Keratinocyte (primary cell): ENCODE measurements around the gene SLC17A9. TPM values are rescaled to one million over a fixed set of nuclear protein-coding genes. Genes with fewer than 3 reads are reported as not detected.

Source experiments
- DNase-seq: peaks from one replicate; pipeline ENCODE4 v3.0.0-alpha.2; 2011; ENCODE audit warnings: low read depth, missing footprints, low spot score
- FAIRE-seq: peaks from 2 replicates; lab custom pipeline; 2011; peaks lifted over from hg19 to GRCh38; lab: Jason Lieb, UNC
- H2AFZ ChIP-seq: 2 replicates; pipeline ENCODE4 v1.6.0; 2012; ENCODE audit warnings: low read length, control low read depth, inconsistent platforms; ENCODE audit not compliant: control insufficient read depth
- H3K27ac ChIP-seq: 2 replicates; pipeline ENCODE4 v1.5.1; 2011; ENCODE audit warnings: low read length; ENCODE audit not compliant: control insufficient read depth, insufficient read depth
- H3K27me3 ChIP-seq: 3 replicates; pipeline ENCODE4 v1.6.0; 2011; ENCODE audit warnings: low read length; ENCODE audit not compliant: control insufficient read depth, insufficient read depth; ENCODE audit errors: extremely low read depth
- H3K36me3 ChIP-seq, 2 experiments: 2 replicates in 1 of 2; 3 replicates in 1 of 2; pipeline ENCODE4 v1.5.1; 2011; ENCODE audit warnings: low read length in 2 of 2, mild to moderate bottlenecking in 1 of 2; ENCODE audit not compliant: control insufficient read depth in 2 of 2, insufficient read depth in 2 of 2; ENCODE audit errors: extremely low read depth in 1 of 2
- H3K4me1 ChIP-seq: 3 replicates; pipeline ENCODE4 v1.5.1; 2011; ENCODE audit warnings: low read length; ENCODE audit not compliant: control insufficient read depth, insufficient read depth; ENCODE audit errors: extremely low read depth
- H3K4me2 ChIP-seq: 3 replicates; pipeline ENCODE4 v1.6.0; 2011; ENCODE audit warnings: low read depth, low read length; ENCODE audit not compliant: control insufficient read depth, insufficient read depth; ENCODE audit errors: extremely low read depth
- H3K4me3 ChIP-seq, 3 experiments: fragments of 200-600 bp in 1 of 3; sonication (generic) in 1 of 3; 2 replicates in 2 of 3; 3 replicates in 1 of 3; pipeline ENCODE4 v1.5.1; 2011 to 2016; ENCODE audit warnings: low read length in 3 of 3, mild to moderate bottlenecking in 3 of 3, control low read depth in 2 of 3, inconsistent platforms in 1 of 3, low read depth in 1 of 3, mixed read lengths in 1 of 3, mixed run types in 1 of 3, moderate library complexity in 1 of 3; ENCODE audit not compliant: control insufficient read depth in 2 of 3, insufficient read depth in 2 of 3; ENCODE audit errors: extremely low read depth in 1 of 3
- H3K79me2 ChIP-seq: 2 replicates; pipeline ENCODE4 v1.6.0; 2012; ENCODE audit warnings: low read length; ENCODE audit not compliant: control insufficient read depth, insufficient read depth
- H3K9ac ChIP-seq: 3 replicates; pipeline ENCODE4 v1.6.0; 2011; ENCODE audit warnings: low read length; ENCODE audit not compliant: control insufficient read depth, insufficient read depth; ENCODE audit errors: extremely low read depth
- H3K9me1 ChIP-seq: 3 replicates; pipeline ENCODE4 v1.6.0; 2011; ENCODE audit warnings: low read length; ENCODE audit not compliant: control insufficient read depth, insufficient read depth; ENCODE audit errors: extremely low read depth
- H3K9me3 ChIP-seq: 2 replicates; pipeline ENCODE4 v1.5.1; 2012; ENCODE audit warnings: low read depth, low read length; ENCODE audit not compliant: control insufficient read depth
- H4K20me1 ChIP-seq: 3 replicates; pipeline ENCODE4 v1.6.0; 2011; ENCODE audit warnings: low read length; ENCODE audit not compliant: control insufficient read depth, insufficient read depth; ENCODE audit errors: extremely low read depth
- CTCF ChIP-seq, 3 experiments: IDR thresholded peaks in 1 of 3; conservative IDR thresholded peaks in 1 of 3; optimal IDR thresholded peaks in 1 of 3; 2 replicates in 2 of 3; 3 replicates in 1 of 3; pipeline versions ENCODE3 to v1.5.1; 2011; ENCODE audit warnings: low read length in 3 of 3, mild to moderate bottlenecking in 3 of 3, moderate library complexity in 2 of 3, control low read depth in 1 of 3, inconsistent platforms in 1 of 3; ENCODE audit not compliant: insufficient read depth in 2 of 3; ENCODE audit errors: extremely low read depth in 1 of 3
- EZH2 ChIP-seq: IDR thresholded peaks from one replicate; pipeline ENCODE4 v1.6.1; 2012; ENCODE audit warnings: inconsistent platforms, mild to moderate bottlenecking, low read length, moderate library complexity
- dilution Hi-C: fragments of 300-500 bp; cut with MboI; formaldehyde crosslinking; loops from one replicate; pipeline ENCODE4 v1.7.0; 2020; ENCODE audit warnings: low sequenced_read_pairs; ENCODE audit not compliant: extremely low pct_ligation_motif_present
- polyA plus RNA-seq, 5 experiments: library from polyadenylated mRNA; depleted of rRNA in 3 of 5; stranded (reverse) in 3 of 5; stranded (forward) in 1 of 5; unstranded in 1 of 5; fragments of >200 nt; gene quantifications; 1 replicate in 1 of 5; 2 replicates in 3 of 5; 3 replicates in 1 of 5; pipeline versions ENCODE4 v1.2.1 to v1.2.3, GENCODE V29; 2011 to 2012; ENCODE audit warnings: missing spikeins in 2 of 5, low read depth in 1 of 5, low replicate concordance in 1 of 5

Gene SLC17A9
- polyA plus RNA-seq, 1 donor (not counting 4 experiments of a cell fraction or from before 2014, with no cell fraction given), result not detected

GRCh38 chr20:62942456-62942855 lies 10.1 kb upstream of the SLC17A9 start:
- no peak overlapping the region for H2AFZ ChIP-seq
- H3K36me3 ChIP-seq, result peaks cover 31 to 47% of the 10 kb centered on the region in 2 experiments
- H3K4me2 ChIP-seq, result no peak overlapping the region
- TF ChIP-seq CTCF (optimal IDR thresholded peaks at IDR 0.05 in 1 of 3, IDR thresholded peaks at IDR 0.05 in 1 of 3, conservative IDR thresholded peaks at IDR 0.05 in 1 of 3; ENCODE audit: extremely low read depth in 1 of 3, insufficient read depth in 2 of 3, low read length in 3 of 3), result no peak
- no peak for TF ChIP-seq EZH2
- H3K79me2 ChIP-seq, result peaks cover 45% of the 10 kb centered on the region
- no peaks in the 10 kb centered on the region for H4K20me1 ChIP-seq
- no peak for DNase-seq
- H3K4me1 ChIP-seq, result peaks cover 10% of the 10 kb centered on the region
- no peak overlapping the region for H3K9ac ChIP-seq
- dilution Hi-C loops, result no loop called here
- no peaks in the 10 kb centered on the region for H3K9me3 ChIP-seq
- H3K4me3 ChIP-seq, result no peak overlapping the region
- H3K27me3 ChIP-seq, result no peaks in the 10 kb centered on the region
- no peak for FAIRE-seq
- no peaks in the 10 kb centered on the region for H3K9me1 ChIP-seq
- no peak overlapping the region for H3K27ac ChIP-seq

DNA sequence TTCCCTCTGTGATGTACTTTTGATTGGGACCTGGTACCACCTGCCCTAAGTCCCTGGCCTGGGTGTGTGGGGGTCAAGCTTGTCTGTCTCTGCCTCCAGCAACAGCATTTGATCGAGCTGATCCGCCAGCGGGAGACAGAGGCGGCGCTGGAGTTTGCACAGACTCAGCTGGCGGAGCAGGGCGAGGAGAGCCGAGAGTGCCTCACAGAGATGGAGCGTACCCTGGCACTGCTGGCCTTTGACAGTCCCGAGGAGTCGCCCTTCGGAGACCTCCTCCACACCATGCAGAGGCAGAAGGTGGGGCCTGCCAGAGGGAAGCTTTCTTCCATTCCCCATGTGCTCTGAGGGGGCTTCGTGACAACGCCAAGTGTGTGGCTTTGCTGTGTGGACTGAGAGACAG lies 9.1 kb upstream of the SLC17A9 start:
- H3K9me3 ChIP-seq, result no peaks in the 10 kb centered on the region
- DNase-seq (no peak), FAIRE-seq (no peak)
- dilution Hi-C loops, result no loop called here
- H3K4me2 ChIP-seq, result no peak overlapping the region
- no peak overlapping the region for H3K9ac ChIP-seq
- peaks cover 41% of the 10 kb centered on the region for H3K79me2 ChIP-seq
- H3K27ac ChIP-seq, result no peak overlapping the region
- no peak overlapping the region for H3K4me3 ChIP-seq
- peaks cover 10% of the 10 kb centered on the region for H3K4me1 ChIP-seq
- H2AFZ ChIP-seq, result no peak overlapping the region
- H3K9me1 ChIP-seq, result no peaks in the 10 kb centered on the region
- H4K20me1 ChIP-seq, result no peaks in the 10 kb centered on the region
- H3K27me3 ChIP-seq, result no peaks in the 10 kb centered on the region
- H3K36me3 ChIP-seq, result peaks cover 34 to 47% of the 10 kb centered on the region in 2 experiments
- TF ChIP-seq CTCF (optimal IDR thresholded peaks at IDR 0.05 in 1 of 3, IDR thresholded peaks at IDR 0.05 in 1 of 3, conservative IDR thresholded peaks at IDR 0.05 in 1 of 3; ENCODE audit: extremely low read depth in 1 of 3, insufficient read depth in 2 of 3, low read length in 3 of 3) (no peak), EZH2 (no peak)
